ENCODE data around the gene RPTOR. TPM values are rescaled to one million over a fixed set of nuclear protein-coding genes. Genes with fewer than 3 reads are reported as not detected.
A peak's percentile ranks its signal among the peaks of the same experiment; 100 is the strongest.

Gene RPTOR
- polyA plus RNA-seq, 1 of the 3 experiments (the other 2 are of a cell fraction), result 14.9 TPM

GRCh38 chr17:80986046-80986445 is 441.4 kb downstream of the RPTOR start:
- Histone ChIP-seq H3K4me1 (ENCODE audit: control insufficient read depth in 1 of 2, insufficient read depth in 2 of 2, low read depth in 1 of 2, low read length in 1 of 2) (peaks cover 0 to 4% of the 10 kb centered on the region in 2 experiments; a peak in 1 of 4 replicates), H3K27me3 (ENCODE audit: insufficient read depth) (no peaks in the 10 kb centered on the region), H3K79me2 (ENCODE audit: insufficient read depth) (no peaks in the 10 kb centered on the region), H3K9ac (no peak overlapping the region), H3F3A (replicated peaks; ENCODE audit: insufficient read depth) (peaks cover 10% of the 10 kb centered on the region), H3K4me3 (ENCODE audit: low read depth in 2 of 2, low read length in 1 of 2) (no peak overlapping the region), H2AFZ (ENCODE audit: low read depth) (no peak overlapping the region), H3K9me2 (no peaks in the 10 kb centered on the region), H3K4me2 (no peak overlapping the region), H4K20me1 (ENCODE audit: insufficient read depth) (no peaks in the 10 kb centered on the region), H3K9me3 (no peaks in the 10 kb centered on the region), H3K36me3 (replicated peaks in 1 of 2; ENCODE audit: control insufficient read depth in 1 of 2, insufficient read depth in 2 of 2, low read length in 1 of 2) (no peaks in the 10 kb centered on the region), H3K27ac (ENCODE audit: low read depth in 2 of 2, low read length in 1 of 2) (no peak overlapping the region)
- no peak for DNase-seq
- CTCF ChIA-PET, result interaction anchor here (0.7 to 10.6 kb wide), 5 partner anchors 8 to 560 kb away, joined by 3 to 84 read pairs (median 3); no protein-coding TSS in a partner anchor
- TF ChIP-seq, protein P1, sequence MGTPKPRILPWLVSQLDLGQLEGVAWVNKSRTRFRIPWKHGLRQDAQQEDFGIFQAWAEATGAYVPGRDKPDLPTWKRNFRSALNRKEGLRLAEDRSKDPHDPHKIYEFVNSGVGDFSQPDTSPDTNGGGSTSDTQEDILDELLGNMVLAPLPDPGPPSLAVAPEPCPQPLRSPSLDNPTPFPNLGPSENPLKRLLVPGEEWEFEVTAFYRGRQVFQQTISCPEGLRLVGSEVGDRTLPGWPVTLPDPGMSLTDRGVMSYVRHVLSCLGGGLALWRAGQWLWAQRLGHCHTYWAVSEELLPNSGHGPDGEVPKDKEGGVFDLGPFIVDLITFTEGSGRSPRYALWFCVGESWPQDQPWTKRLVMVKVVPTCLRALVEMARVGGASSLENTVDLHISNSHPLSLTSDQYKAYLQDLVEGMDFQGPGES (IDR thresholded peaks at IDR 0.05; ENCODE audit: low read depth, low read length), result no peak
- TF ChIP-seq, protein P2, sequence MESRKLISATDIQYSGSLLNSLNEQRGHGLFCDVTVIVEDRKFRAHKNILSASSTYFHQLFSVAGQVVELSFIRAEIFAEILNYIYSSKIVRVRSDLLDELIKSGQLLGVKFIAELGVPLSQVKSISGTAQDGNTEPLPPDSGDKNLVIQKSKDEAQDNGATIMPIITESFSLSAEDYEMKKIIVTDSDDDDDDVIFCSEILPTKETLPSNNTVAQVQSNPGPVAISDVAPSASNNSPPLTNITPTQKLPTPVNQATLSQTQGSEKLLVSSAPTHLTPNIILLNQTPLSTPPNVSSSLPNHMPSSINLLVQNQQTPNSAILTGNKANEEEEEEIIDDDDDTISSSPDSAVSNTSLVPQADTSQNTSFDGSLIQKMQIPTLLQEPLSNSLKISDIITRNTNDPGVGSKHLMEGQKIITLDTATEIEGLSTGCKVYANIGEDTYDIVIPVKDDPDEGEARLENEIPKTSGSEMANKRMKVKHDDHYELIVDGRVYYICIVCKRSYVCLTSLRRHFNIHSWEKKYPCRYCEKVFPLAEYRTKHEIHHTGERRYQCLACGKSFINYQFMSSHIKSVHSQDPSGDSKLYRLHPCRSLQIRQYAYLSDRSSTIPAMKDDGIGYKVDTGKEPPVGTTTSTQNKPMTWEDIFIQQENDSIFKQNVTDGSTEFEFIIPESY (IDR thresholded peaks at IDR 0.05; ENCODE audit: borderline replicate concordance, low read depth), result no peak
- TF ChIP-seq, protein P3, sequence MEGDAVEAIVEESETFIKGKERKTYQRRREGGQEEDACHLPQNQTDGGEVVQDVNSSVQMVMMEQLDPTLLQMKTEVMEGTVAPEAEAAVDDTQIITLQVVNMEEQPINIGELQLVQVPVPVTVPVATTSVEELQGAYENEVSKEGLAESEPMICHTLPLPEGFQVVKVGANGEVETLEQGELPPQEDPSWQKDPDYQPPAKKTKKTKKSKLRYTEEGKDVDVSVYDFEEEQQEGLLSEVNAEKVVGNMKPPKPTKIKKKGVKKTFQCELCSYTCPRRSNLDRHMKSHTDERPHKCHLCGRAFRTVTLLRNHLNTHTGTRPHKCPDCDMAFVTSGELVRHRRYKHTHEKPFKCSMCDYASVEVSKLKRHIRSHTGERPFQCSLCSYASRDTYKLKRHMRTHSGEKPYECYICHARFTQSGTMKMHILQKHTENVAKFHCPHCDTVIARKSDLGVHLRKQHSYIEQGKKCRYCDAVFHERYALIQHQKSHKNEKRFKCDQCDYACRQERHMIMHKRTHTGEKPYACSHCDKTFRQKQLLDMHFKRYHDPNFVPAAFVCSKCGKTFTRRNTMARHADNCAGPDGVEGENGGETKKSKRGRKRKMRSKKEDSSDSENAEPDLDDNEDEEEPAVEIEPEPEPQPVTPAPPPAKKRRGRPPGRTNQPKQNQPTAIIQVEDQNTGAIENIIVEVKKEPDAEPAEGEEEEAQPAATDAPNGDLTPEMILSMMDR (IDR thresholded peaks at IDR 0.05), result no peak
- TF ChIP-seq GATA2 (CRISPR knock-in tag; IDR thresholded peaks at IDR 0.05), result no peak
- TF ChIP-seq RFX5 (IDR thresholded peaks at IDR 0.05; ENCODE audit: low read length), result no peak
- no peak for TF ChIP-seq MEF2A (IDR thresholded peaks at IDR 0.05; ENCODE audit: borderline replicate concordance, low read depth)
- no peak for TF ChIP-seq EZH2phosphoT487 (IDR thresholded peaks at IDR 0.05; ENCODE audit: borderline replicate concordance, low read depth)
- TF ChIP-seq FOXJ3 (CRISPR knock-in tag; IDR thresholded peaks at IDR 0.05), result no peak
- POLR2A ChIA-PET, result no interaction called here
- 69% methylated on average over 7 of the region's 7 CpGs for WGBS (ENCODE audit: low lambda C conversion rate)

DNA sequence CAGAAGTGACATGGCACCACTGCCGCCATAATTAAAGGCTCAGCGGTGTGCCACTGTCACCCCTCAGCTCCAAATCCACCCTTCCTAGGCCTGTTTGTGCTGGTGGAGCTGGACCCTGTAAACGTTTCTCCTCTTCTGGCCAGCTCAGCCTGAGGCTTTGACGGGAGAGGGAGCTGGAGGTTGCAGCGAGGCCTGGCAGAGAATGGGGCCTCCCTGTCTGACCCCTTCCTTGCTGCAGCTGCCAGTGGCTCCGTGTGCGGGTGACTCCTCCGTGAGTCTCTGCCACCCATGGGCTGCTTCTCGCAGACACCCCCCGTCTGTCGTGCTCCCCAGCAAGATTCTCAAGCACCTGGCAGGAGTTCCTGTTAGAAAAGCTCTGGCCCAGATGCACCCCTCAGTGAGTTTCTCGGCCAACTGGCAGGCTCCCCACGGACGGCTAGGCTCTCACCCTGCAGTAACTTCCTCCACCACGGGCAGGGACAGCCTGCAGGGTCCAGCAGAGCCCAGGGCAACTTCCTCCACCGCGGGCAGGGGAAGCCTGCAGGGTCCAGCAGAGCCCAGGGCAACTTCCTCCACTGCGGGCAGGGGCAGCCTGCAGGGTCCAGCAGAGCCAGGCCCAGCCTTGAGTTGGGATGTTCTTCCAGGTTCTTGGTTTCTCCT is 442.3 kb downstream of the RPTOR start:
- WGBS (ENCODE audit: low lambda C conversion rate), result 66% methylated on average over 14 of the region's 18 CpGs
- Histone ChIP-seq H3K27ac (ENCODE audit: low read depth in 2 of 2, low read length in 1 of 2) (no peak overlapping the region), H3K9ac (no peak overlapping the region), H3K79me2 (ENCODE audit: insufficient read depth) (peaks cover 6% of the 10 kb centered on the region), H3K4me3 (ENCODE audit: low read depth in 2 of 2, low read length in 1 of 2) (no peak overlapping the region), H3K4me2 (no peak overlapping the region), H3K27me3 (ENCODE audit: insufficient read depth) (no peaks in the 10 kb centered on the region), H3K36me3 (replicated peaks in 1 of 2; ENCODE audit: control insufficient read depth in 1 of 2, insufficient read depth in 2 of 2, low read length in 1 of 2) (no peaks in the 10 kb centered on the region), H3F3A (replicated peaks; ENCODE audit: insufficient read depth) (peaks cover 10% of the 10 kb centered on the region), H2AFZ (ENCODE audit: low read depth) (0 out of 2 replicates have a peak overlapping the region, but pooled peaks have one; percentile 49), H3K9me2 (no peaks in the 10 kb centered on the region), H3K4me1 (ENCODE audit: control insufficient read depth in 1 of 2, insufficient read depth in 2 of 2, low read depth in 1 of 2, low read length in 1 of 2) (peaks cover 0 to 4% of the 10 kb centered on the region in 2 experiments; a peak in 1 of 4 replicates), H3K9me3 (no peaks in the 10 kb centered on the region), H4K20me1 (ENCODE audit: insufficient read depth) (no peaks in the 10 kb centered on the region)
- DNase-seq, result peak; percentile 34
- TF ChIP-seq RXRA (IDR thresholded peaks at IDR 0.05; ENCODE audit: borderline replicate concordance, low read depth) (no peak), MXI1 (IDR thresholded peaks at IDR 0.05; ENCODE audit: low read depth, low read length) (no peak), POLR2AphosphoS5 (IDR thresholded peaks at IDR 0.05; ENCODE audit: low read depth, low read length) (no peak), NRF1 (IDR thresholded peaks at IDR 0.05; ENCODE audit: low read depth, low read length) (no peak), FOXM1 (IDR thresholded peaks at IDR 0.05; ENCODE audit: low read depth) (no peak)
- ChIA-PET POLR2A (no interaction called here), CTCF (interaction anchor here (0.7 to 10.6 kb wide), 8 partner anchors 9 to 561 kb away, joined by 3 to 84 read pairs (median 3); no protein-coding TSS in a partner anchor)
